Measurements from ENCODE around the gene VDR. TPM values are rescaled to one million over a fixed set of nuclear protein-coding genes. Genes with fewer than 3 reads are reported as not detected.

VDR gene
- total RNA-seq, 1 experiment from 2014 or later: 9.5 TPM

DNA sequence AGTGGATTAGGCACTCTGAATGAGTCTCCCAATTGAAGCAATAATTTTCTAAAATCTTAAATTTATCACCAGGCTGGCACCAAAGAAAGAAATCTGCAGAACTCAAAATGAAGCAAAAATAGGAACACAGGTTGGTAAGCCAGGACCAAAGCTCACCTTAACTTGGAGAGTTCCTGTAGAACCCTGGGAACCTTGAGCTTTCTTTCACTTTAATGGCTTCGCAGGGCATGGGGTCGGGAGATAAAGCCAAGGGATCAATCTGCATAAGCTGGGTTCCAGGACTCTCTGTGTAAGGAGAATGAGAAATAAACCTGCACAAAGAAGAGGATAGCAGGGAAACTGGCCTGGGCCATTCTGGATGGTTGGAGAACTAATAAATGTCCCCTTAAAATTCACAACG, 8.3 kb upstream of the VDR start:
- no peak for TF ChIP-seq SIN3A (IDR thresholded peaks at IDR 0.05; ENCODE audit: low read depth)
- TF ChIP-seq ZFX (IDR thresholded peaks at IDR 0.05): no peak
- TF ChIP-seq, protein P1, sequence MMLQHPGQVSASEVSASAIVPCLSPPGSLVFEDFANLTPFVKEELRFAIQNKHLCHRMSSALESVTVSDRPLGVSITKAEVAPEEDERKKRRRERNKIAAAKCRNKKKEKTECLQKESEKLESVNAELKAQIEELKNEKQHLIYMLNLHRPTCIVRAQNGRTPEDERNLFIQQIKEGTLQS (IDR thresholded peaks at IDR 0.05): no peak
- TF ChIP-seq POLR2A (IDR thresholded peaks at IDR 0.05; ENCODE audit: borderline replicate concordance, extremely low read depth, insufficient read depth, insufficient read length): no peak
- TF ChIP-seq, protein P2, sequence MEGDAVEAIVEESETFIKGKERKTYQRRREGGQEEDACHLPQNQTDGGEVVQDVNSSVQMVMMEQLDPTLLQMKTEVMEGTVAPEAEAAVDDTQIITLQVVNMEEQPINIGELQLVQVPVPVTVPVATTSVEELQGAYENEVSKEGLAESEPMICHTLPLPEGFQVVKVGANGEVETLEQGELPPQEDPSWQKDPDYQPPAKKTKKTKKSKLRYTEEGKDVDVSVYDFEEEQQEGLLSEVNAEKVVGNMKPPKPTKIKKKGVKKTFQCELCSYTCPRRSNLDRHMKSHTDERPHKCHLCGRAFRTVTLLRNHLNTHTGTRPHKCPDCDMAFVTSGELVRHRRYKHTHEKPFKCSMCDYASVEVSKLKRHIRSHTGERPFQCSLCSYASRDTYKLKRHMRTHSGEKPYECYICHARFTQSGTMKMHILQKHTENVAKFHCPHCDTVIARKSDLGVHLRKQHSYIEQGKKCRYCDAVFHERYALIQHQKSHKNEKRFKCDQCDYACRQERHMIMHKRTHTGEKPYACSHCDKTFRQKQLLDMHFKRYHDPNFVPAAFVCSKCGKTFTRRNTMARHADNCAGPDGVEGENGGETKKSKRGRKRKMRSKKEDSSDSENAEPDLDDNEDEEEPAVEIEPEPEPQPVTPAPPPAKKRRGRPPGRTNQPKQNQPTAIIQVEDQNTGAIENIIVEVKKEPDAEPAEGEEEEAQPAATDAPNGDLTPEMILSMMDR (IDR thresholded peaks at IDR 0.05 in 2 of 3, conservative IDR thresholded peaks at IDR 0.05 in 1 of 3; ENCODE audit: borderline replicate concordance in 1 of 3, insufficient read depth in 1 of 3, low read depth in 2 of 3, low read length in 2 of 3): no peak
- TF ChIP-seq SRF (IDR thresholded peaks at IDR 0.05; ENCODE audit: low read depth): no peak
- TF ChIP-seq CEBPB (IDR thresholded peaks at IDR 0.05; ENCODE audit: low read depth): no peak
- TF ChIP-seq, protein P3, sequence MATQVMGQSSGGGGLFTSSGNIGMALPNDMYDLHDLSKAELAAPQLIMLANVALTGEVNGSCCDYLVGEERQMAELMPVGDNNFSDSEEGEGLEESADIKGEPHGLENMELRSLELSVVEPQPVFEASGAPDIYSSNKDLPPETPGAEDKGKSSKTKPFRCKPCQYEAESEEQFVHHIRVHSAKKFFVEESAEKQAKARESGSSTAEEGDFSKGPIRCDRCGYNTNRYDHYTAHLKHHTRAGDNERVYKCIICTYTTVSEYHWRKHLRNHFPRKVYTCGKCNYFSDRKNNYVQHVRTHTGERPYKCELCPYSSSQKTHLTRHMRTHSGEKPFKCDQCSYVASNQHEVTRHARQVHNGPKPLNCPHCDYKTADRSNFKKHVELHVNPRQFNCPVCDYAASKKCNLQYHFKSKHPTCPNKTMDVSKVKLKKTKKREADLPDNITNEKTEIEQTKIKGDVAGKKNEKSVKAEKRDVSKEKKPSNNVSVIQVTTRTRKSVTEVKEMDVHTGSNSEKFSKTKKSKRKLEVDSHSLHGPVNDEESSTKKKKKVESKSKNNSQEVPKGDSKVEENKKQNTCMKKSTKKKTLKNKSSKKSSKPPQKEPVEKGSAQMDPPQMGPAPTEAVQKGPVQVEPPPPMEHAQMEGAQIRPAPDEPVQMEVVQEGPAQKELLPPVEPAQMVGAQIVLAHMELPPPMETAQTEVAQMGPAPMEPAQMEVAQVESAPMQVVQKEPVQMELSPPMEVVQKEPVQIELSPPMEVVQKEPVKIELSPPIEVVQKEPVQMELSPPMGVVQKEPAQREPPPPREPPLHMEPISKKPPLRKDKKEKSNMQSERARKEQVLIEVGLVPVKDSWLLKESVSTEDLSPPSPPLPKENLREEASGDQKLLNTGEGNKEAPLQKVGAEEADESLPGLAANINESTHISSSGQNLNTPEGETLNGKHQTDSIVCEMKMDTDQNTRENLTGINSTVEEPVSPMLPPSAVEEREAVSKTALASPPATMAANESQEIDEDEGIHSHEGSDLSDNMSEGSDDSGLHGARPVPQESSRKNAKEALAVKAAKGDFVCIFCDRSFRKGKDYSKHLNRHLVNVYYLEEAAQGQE (IDR thresholded peaks at IDR 0.05; ENCODE audit: low read depth): no peak
- TF ChIP-seq RAD21 (IDR thresholded peaks at IDR 0.05; ENCODE audit: low read depth): no peak
- TF ChIP-seq SP1 (IDR thresholded peaks at IDR 0.05; ENCODE audit: low read depth): no peak
- no peak for TF ChIP-seq JUND (IDR thresholded peaks at IDR 0.05)
- TF ChIP-seq EZH2 (IDR thresholded peaks at IDR 0.05): no peak
- no peak for TF ChIP-seq ELF1 (IDR thresholded peaks at IDR 0.05; ENCODE audit: borderline replicate concordance, low read depth)
- no peak for TF ChIP-seq POLR2AphosphoS5 (IDR thresholded peaks at IDR 0.05; ENCODE audit: low read depth, low read length)
- no peak for TF ChIP-seq TCF7L2 (IDR thresholded peaks at IDR 0.05; ENCODE audit: borderline replicate concordance, extremely low read depth, insufficient read depth, insufficient read length)
- TF ChIP-seq EGR1 (IDR thresholded peaks at IDR 0.05; ENCODE audit: low read depth): no peak
- BruUV-seq (replicated peaks): no TSS peak
- intact Hi-C loops (cut with micrococcal nuclease): loop anchor here (5.0 kb wide), 1 partner anchor 1396 kb away; no protein-coding TSS in a partner anchor
- RAD21 ChIA-PET (ENCODE audit: low non-redundant PET in 1 of 2, low total read pairs in 2 of 2, uncharacterized antibody in 2 of 2, unreplicated experiment in 2 of 2): no interaction called here
- Histone ChIP-seq H3K36me3 (ENCODE audit: control insufficient read depth in 1 of 2, insufficient read depth in 2 of 2, low read length in 2 of 2) (no peaks in the 10 kb centered on the region), H2AFZ (ENCODE audit: low read depth, low read length, poor library complexity, severe bottlenecking) (no peak overlapping the region), H4K20me1 (ENCODE audit: insufficient read depth) (no peaks in the 10 kb centered on the region), H3K9me3 (ENCODE audit: control insufficient read depth in 1 of 2, insufficient read depth in 1 of 2, low read depth in 1 of 2, low read length in 2 of 2) (no peaks in the 10 kb centered on the region), H3K4me1 (ENCODE audit: control insufficient read depth in 1 of 2, insufficient read depth in 2 of 2, low read length in 2 of 2) (no peaks in the 10 kb centered on the region), H3K4me3 (replicated peaks in 1 of 2; ENCODE audit: low read depth in 1 of 2, low read length in 2 of 2) (no peak overlapping the region), H3K9ac (ENCODE audit: low read length) (no peak overlapping the region), H3K4me2 (ENCODE audit: low read length) (no peak overlapping the region), H3K79me2 (ENCODE audit: insufficient read depth, low read length) (no peaks in the 10 kb centered on the region), H3K9me2 (ENCODE audit: insufficient read depth) (no peaks in the 10 kb centered on the region), H3K27me3 (ENCODE audit: insufficient read depth, low read length) (no peaks in the 10 kb centered on the region), H3K27ac (ENCODE audit: low read depth, low read length) (no peak overlapping the region)
- POLR2A ChIA-PET: interaction anchor here (2.4 kb wide), 1 partner anchor 8 kb away, joined by 17 read pairs; the partner anchor contains the start of gene VDR
- CTCF ChIA-PET: no interaction called here
- DNase-seq (ENCODE audit: low read depth, low spot score) (no peak), ATAC-seq (no peak)

Data from HCT116 (cell line).